GM13976 (cell line): ENCODE measurements around the gene DPP8.
"Not testable (repeated sequence)": the region's sequence is repeated elsewhere in the genome, so short reads cannot be mapped to it uniquely, and the experiment has no call there.

Experiments
- DNase-seq: peaks from one replicate; pipeline ENCODE4 v3.0.0; 2012; ENCODE audit warnings: low spot score
- CTCF ChIP-seq: IDR thresholded peaks from 2 replicates; pipeline ENCODE4 v1.5.1; 2012; ENCODE audit warnings: borderline replicate concordance, mild to moderate bottlenecking; ENCODE audit not compliant: insufficient read depth; ENCODE audit errors: extremely low read depth, missing control alignments, control extremely low read depth
- in situ Hi-C: fragments of 300-500 bp; cut with MboI; formaldehyde crosslinking; loops from one replicate; pipeline ENCODE4 v1.12.0; 2022; ENCODE audit warnings: low sequenced_read_pairs, mixed read lengths, inconsistent platforms; ENCODE audit not compliant: unreplicated experiment

DPP8 gene

GRCh38 chr15:65400760-65401610 lies 116.5 kb downstream of the DPP8 start:
- DNase-seq = peak; percentile 89
- in situ Hi-C loops = no loop called here
- TF ChIP-seq CTCF = peak; percentile 76

- in situ Hi-C loops = no loop called here
- DNase-seq = no peak
- no peak for TF ChIP-seq CTCF
These were observed 117.5 kb downstream of the DPP8 start for GRCh38 chr15:65399997-65400396.

GRCh38 chr15:65399001-65399706 lies 118.3 kb downstream of the DPP8 start:
- in situ Hi-C loops = no loop called here
- no peak for DNase-seq
- no peak for TF ChIP-seq CTCF

- in situ Hi-C loops, DNase-seq: not testable (repeated sequence)
These were observed 119.0 kb downstream of the DPP8 start for GRCh38 chr15:65398486-65398885.

- no peak for DNase-seq
- TF ChIP-seq CTCF = no peak
- in situ Hi-C loops = no loop called here
These were observed 120.5 kb downstream of the DPP8 start for GRCh38 chr15:65396965-65397317.

- TF ChIP-seq CTCF = no peak
- no peak for DNase-seq
- in situ Hi-C loops = no loop called here
These were observed 121.1 kb downstream of the DPP8 start for GRCh38 chr15:65396283-65396964.
